GM12878 (cell line): ENCODE measurements around the gene CCDC149.

Source experiments
- SMC3 ChIP-seq: IDR thresholded peaks from 2 replicates; pipeline ENCODE4 v1.6.1; 2011; ENCODE audit warnings: low read length, improper control_type of control experiment, borderline replicate concordance
- TARDBP ChIP-seq: IDR thresholded peaks from 2 replicates; pipeline ENCODE4 v1.6.1; 2016; ENCODE audit warnings: borderline replicate concordance
- TF ChIP-seq, protein P1 (sequence below), 3 experiments: IDR thresholded peaks in 2 of 3; conservative IDR thresholded peaks in 1 of 3; 2 replicates each; pipeline ENCODE4 v1.5.1; 2011; ENCODE audit warnings: low read depth in 3 of 3, low read length in 3 of 3, mild to moderate bottlenecking in 3 of 3, control low read depth in 2 of 3, moderate library complexity in 2 of 3, inconsistent platforms in 1 of 3, mixed read lengths in 1 of 3; ENCODE audit not compliant: control insufficient read depth in 2 of 3, insufficient read depth in 1 of 3; ENCODE audit errors: extremely low read depth in 1 of 3

DNA sequence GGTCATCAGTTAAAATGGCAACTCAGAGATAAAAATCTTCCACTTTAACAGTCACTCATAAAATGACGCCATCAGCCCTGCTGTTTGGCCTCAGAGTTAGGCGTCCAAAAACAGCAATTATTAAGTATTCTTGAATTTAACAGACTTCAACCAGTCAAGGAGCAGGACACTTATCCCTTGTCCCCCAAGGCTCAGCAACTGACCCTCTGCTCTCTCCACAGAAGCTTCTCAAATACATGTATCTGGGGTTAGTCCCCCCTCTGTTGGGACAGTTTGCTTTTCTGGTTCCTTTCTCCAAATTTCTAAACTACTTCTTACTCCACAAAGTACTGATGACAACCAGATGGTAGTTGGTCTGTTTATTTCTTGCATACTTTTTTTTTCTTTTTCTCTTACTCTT, 63.1 kb downstream of the CCDC149 start:
- TF ChIP-seq SMC3 (no peak), TARDBP (no peak)
- TF ChIP-seq, protein P1, sequence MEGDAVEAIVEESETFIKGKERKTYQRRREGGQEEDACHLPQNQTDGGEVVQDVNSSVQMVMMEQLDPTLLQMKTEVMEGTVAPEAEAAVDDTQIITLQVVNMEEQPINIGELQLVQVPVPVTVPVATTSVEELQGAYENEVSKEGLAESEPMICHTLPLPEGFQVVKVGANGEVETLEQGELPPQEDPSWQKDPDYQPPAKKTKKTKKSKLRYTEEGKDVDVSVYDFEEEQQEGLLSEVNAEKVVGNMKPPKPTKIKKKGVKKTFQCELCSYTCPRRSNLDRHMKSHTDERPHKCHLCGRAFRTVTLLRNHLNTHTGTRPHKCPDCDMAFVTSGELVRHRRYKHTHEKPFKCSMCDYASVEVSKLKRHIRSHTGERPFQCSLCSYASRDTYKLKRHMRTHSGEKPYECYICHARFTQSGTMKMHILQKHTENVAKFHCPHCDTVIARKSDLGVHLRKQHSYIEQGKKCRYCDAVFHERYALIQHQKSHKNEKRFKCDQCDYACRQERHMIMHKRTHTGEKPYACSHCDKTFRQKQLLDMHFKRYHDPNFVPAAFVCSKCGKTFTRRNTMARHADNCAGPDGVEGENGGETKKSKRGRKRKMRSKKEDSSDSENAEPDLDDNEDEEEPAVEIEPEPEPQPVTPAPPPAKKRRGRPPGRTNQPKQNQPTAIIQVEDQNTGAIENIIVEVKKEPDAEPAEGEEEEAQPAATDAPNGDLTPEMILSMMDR (IDR thresholded peaks at IDR 0.05 in 2 of 3, conservative IDR thresholded peaks at IDR 0.05 in 1 of 3; ENCODE audit: control insufficient read depth in 2 of 3, extremely low read depth in 1 of 3, insufficient read depth in 1 of 3, low read depth in 3 of 3, low read length in 3 of 3): no peak
